GM12872 (cell line): ENCODE data around the gene ZIC1.

Experiments
- TF ChIP-seq, protein P1 (sequence below): IDR thresholded peaks from 3 replicates; pipeline ENCODE4 v1.5.1; 2011; ENCODE audit warnings: low read depth, mild to moderate bottlenecking, low read length, moderate library complexity; ENCODE audit not compliant: insufficient read depth

ZIC1 gene

DNA sequence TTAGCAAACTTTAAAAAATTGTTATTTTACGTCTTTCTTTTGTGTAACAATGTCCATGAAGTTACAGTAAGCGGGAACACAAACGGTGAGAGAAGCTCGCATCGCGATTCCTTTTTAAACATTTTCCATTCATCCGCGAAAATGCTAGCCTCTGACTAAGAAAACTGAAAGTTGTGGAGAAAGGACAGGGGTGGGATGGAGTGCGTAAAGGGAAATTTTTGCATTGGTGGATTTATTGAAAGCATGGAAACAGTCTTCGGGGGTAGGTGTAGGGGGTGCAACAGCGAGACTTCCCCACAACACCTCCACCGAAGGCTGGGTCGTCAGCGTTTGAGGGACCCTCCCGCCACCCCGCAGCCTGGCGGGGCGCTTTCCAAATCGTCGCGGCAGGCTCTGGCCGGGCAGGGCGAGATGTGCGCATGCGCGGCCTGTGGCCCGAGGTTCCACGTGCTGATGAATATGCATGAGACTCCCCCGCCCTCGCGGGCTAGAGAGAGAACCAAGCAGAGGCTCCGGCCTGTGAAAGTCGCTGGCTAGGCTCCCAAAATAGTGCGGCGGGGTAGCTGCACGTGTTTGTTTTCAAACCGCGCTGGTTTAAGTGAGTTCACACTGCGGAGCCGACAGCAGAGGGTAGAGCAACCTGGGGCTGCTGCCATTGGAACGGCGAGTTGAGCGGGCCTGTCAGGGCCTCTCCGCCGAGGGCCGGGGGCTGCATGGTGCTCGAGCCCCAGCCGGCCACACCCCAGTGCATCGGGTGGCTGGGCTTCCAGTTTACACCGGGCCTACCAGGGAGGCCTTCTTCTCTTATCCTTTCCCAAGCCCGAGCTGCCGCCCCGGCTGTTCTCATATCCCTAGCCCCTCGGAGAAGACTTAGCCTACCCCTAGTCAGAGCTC, 9.9 kb downstream of the ZIC1 start:
- TF ChIP-seq, protein P1, sequence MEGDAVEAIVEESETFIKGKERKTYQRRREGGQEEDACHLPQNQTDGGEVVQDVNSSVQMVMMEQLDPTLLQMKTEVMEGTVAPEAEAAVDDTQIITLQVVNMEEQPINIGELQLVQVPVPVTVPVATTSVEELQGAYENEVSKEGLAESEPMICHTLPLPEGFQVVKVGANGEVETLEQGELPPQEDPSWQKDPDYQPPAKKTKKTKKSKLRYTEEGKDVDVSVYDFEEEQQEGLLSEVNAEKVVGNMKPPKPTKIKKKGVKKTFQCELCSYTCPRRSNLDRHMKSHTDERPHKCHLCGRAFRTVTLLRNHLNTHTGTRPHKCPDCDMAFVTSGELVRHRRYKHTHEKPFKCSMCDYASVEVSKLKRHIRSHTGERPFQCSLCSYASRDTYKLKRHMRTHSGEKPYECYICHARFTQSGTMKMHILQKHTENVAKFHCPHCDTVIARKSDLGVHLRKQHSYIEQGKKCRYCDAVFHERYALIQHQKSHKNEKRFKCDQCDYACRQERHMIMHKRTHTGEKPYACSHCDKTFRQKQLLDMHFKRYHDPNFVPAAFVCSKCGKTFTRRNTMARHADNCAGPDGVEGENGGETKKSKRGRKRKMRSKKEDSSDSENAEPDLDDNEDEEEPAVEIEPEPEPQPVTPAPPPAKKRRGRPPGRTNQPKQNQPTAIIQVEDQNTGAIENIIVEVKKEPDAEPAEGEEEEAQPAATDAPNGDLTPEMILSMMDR, result no peak

DNA sequence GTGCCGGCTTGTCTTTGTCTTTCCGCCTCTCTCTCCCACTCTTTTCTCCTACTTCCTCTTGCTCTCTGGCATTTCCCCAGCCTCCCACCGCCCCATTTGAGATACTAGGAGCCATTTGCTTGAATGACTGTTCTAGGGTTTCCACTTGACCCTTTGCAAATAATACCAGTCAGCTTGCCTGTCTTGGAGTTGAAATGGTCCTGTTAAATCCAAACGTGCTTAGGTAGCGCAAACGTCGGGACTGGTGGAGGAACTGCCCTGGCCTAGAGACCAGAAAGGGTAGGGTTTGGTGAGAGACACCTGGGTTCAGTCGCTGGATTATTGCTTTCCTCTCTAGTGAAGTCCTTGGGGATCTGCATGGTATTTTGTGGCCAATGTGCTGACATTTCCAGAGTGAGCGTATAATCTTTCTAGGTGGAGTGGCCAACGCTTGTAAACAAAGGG, 10.6 kb downstream of the ZIC1 start:
- TF ChIP-seq, protein P1, result no peak

DNA sequence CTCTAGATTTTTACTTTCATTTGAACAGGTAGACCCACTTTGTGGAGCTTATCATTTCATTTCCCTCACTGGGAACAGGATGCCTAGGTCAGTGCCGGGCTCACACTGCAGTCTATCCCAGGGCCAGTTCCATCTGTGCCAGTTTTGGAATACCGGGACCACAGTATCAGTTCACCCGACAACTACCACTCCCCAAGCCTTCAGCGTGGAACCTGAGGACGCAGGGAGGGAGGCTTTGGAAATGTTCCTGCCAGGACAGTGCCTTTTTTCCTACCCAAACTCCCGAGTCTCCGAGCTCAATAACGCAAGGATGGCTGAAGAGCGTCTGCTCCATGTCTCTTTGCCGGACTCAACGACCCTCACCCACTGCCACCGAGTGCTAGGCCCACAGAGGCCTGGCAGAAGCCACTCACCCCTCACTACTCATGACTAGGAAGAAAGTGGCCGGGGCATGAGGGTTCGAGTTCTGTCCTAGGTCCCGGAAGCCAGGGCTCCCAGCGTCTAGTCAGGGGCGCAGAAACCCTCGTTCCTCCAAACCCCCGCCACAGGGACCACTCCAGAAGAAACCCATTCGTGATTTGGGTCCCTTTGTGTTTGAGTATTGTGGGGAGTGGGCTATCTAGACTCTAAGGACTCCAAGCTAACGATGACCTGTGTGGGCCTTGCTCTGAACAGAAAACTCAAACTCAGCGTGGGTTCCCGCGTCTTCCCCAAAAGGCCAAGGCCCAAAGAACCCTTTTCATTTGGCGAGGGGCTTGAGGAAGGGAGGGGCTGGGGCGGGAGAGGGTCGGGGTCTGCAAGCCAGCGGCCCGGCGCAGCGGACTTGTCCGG, 11.4 kb downstream of the ZIC1 start:
- TF ChIP-seq, protein P1, result no peak

DNA sequence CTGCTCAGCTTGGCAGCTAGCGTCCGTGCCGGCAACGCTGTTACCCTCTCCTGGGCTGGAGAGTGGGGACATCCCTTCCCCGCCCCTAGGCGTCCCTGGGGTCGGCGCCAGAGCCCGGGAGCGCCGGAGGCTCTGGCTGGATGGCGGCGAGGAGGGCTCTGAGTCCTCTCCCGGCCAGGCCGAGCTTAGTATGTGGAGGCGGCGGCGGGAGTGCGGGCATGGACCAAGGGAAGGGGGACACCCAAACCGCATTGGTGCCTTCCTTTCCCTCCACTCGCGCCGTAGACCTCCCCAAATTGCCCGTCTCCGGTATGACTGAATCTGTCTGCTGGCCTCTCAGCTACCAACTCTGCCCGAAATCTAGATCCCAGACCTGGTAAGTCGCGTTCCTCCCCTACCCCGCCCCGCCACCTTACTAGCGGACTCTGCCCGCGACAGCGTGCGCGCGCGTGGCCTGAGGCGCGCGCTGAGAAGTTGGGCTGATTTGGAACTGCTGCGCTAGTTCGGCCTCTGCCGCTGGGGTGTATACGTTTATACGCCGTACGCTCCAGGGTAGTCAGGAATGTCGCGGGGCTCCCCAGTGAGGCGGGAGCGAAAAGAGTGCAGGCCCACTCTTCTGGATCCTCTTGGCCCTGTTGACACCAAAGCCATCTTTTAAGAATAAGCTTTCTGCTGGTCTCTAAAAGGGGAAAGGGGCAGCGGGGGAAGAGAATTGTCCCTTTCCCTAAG, 12.2 kb downstream of the ZIC1 start:
- TF ChIP-seq, protein P1, result no peak

DNA sequence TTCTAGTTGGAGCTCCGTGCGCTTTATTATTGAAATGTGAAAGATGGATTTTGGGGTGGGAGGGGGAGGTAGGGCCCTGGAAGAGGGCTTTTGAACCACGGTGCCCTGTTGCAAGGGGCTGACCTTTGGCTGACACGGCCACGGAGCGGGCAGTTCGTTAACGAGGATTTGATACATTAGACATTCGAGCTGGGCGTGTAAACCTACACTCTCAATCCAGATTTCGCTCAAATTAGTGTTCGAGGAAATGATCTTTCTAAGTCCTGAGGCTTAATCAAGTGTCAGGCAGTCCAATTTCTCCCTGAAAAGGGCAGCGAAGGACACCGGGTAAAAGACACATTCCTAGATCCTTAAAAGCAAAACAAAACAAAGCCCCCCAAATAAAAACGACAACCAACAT, 13.0 kb downstream of the ZIC1 start:
- TF ChIP-seq, protein P1, result no peak

DNA sequence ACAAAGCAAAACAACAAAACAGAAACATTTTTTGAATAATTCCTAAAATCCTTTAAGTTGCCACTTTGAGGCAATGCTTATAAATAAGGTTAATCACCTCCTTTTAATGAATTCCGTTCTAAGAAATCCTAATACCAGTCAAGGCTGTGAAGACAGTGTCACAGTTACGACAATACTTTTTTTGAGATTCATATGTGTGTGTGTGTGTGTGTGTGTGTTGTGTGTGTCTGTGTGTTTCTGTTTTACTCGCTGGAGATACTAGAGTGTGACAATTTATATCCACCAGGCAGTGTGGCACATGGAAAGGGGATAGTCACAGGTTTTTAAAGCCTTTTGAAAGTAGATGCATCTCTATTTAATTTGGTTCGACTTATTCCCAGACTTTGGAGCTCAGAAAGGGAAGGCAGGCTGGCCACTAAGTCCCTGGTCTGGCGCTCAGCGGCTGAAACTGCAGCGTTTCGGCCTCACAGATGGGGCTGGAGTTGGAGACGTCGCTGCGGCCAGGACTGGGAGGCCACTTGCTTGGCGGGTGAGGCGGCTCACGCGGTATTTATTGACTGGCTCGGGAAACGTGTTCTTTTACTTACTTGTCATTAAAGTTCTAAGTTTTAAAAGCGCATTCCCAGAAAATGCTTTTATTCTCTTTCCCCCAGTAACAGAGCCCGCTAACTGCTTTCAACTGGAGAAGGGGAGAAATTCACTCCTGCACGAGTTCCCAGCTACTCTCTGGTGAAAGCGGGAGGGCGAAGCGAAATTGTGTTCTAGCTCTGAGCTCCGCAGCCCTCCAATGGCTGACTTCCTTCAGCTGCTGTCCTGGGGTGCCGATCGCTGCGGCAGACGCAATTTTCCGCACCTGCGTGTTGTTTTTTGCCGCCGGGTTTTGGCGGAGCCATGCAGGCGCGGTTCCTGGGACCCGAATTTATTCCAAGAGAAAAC, 13.7 kb downstream of the ZIC1 start:
- TF ChIP-seq, protein P1, result no peak
